RPMI7951 (cell line): ENCODE data around the gene TPK1. TPM values are rescaled to one million over a fixed set of nuclear protein-coding genes. Genes with fewer than 3 reads are reported as not detected.

Experiments
- DNase-seq: peaks from one replicate; pipeline ENCODE4 v3.0.0-alpha.2; 2012; ENCODE audit warnings: low read depth
- total RNA-seq: library from RNA; depleted of rRNA; stranded (reverse); fragments of >200 nt; shearing (Covaris generic); gene quantifications from 2 replicates; pipeline ENCODE4 v1.2.3, GENCODE V29; 2014; rRNA removed

The TPK1 gene
- total RNA-seq: 2.5 and 2.7 TPM in 2 replicates

DNA sequence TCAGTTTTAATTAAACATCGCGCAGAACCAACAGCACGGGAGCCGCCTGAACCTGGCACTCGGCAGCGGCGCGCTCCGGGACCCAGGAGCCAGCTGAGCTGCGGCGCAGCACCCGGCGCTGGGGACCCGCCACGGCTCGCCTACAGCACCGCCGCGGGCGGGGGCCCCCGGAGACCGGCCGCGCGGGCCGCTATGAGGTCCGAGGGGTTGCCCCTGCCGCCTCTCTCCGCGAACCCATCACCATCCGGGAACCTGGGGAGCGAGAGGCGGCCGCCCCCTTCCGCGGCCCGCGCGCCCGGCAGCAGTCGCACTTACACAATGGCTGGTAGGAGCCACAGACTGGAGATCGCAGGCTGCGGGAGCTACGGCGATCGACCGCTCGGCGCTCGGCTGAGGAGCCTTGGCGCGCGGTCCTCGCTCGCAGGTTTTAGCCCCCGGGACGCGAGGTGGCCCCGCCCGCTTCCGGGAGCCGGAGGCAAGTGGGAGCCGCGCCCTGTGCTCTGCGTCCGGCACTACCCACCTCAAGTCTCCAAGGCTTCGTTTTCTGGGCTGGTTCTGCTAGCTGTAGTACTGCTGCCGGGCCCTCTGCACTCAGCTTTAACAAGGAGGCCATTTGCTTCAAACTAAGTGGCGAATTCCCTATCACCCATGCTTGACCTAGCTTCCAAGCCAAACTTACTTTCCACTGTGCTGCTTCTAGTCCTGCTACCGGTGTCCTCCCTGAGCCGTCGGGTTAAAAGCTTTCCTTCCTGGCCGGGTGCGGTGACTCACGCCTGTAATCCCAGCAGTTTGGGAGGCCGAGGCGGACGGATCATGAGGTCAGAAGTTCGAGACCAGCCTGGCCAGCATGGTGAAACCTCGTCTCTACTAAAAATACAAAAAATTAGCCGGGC lies at the start of gene TPK1:
Gene TPK1, minus strand, starts transcription at position 402 of the 893 bp plus-strand sequence. CDS start 451 bp downstream, outside the sequence.
- DNase-seq: peak; percentile 90

- no peak for DNase-seq
Measured at GRCh38 chr7:144885478-144885877, 49.6 kb upstream of the TPK1 start.

GRCh38 chr7:144884896-144885295 lies 49.0 kb upstream of the TPK1 start:
- DNase-seq: no peak

- no peak for DNase-seq
Measured at GRCh38 chr7:144873316-144873845, 37.5 kb upstream of the TPK1 start.

- DNase-seq: no peak
Measured at GRCh38 chr7:144869082-144869481, 33.2 kb upstream of the TPK1 start.

DNA sequence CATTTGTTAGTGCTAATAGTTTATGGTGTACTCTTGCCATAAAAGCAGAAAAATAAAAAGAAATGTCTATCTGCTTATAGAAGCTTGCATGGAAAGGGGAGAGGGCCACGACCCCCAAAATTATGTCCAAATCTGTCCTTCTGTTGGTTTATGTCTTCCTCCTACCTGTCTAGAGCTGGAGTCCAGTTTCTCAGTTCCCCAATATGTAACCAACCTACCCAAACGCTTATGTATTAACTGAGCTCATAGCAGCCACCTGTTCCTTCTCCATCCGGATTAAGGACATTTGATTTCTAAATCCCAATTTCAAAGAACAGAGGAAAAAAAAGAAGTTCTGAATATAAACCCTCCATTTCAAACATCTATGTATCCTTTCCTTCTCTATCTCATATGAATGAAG lies 30.3 kb upstream of the TPK1 start:
- no peak for DNase-seq

GRCh38 chr7:144863320-144863647 lies 27.4 kb upstream of the TPK1 start:
- no peak for DNase-seq

GRCh38 chr7:144862612-144863319 lies 26.9 kb upstream of the TPK1 start:
- no peak for DNase-seq

- DNase-seq: no peak
Measured at GRCh38 chr7:144859739-144860138, 23.9 kb upstream of the TPK1 start.

GRCh38 chr7:144857463-144857862 lies 21.6 kb upstream of the TPK1 start:
- no peak for DNase-seq

GRCh38 chr7:144854839-144855424 lies 19.1 kb upstream of the TPK1 start:
- DNase-seq: peak; percentile 22

GRCh38 chr7:144853542-144853941 lies 17.7 kb upstream of the TPK1 start:
- no peak for DNase-seq

DNA sequence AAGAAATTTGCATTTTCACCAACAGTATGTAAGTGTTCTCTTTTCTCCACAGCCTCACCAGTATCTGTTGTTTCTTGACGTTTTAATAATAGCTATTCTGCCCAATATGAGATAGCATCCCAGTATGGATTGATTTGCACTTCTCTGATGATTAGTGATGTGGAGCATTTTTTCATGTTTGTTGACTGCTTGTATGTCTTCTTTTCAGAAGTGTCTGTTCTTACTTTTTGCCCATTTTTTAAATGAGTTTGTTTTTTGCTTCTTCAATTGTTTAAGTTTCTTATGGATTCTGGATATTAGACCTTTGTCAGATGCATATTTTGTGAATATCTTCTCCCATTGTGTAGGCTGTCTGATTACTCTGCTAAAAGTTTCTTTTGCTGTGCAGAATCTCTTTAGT lies 12.2 kb upstream of the TPK1 start:
- DNase-seq: no peak

- DNase-seq: no peak
Measured at GRCh38 chr7:144842377-144842851, 6.6 kb upstream of the TPK1 start.

DNA sequence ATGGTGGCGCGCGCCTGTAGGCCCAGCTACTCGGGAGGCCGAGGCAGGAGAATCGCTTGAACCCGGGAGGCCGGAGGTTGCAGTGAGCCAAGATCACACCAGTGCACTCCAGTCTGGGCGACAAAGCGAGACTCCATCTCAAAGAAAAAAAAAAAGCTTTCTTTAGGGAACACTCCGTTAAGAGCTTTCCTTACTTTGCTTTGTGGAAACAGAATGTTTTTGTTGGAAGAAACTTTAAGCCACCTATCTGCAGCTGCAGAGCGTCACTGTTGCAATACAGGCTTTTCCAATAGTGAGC lies 641 bp upstream of the TPK1 start:
- DNase-seq: no peak

DNA sequence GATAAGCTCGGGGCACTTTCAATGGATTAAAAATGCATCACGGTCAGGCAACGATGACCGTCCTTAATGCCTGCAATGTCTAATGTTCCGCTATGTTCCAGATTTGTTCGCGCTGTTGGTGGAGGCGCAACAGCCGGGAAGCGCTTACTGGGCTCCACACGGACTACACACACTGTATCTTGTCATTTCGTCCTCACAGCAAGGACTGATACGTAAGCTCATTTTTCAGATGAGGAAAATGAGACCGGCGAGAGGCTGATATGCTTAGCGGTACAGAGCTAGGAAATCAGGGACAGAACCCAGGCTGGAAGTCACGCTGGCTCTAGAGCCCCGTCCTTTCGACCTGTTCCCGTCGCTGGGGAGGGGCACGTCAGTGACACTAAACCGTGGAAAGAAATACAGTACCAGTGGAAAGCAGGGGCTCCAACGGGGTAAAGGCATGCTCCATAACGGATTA lies 670 bp downstream of the TPK1 start:
- peak; percentile 57 for DNase-seq

DNA sequence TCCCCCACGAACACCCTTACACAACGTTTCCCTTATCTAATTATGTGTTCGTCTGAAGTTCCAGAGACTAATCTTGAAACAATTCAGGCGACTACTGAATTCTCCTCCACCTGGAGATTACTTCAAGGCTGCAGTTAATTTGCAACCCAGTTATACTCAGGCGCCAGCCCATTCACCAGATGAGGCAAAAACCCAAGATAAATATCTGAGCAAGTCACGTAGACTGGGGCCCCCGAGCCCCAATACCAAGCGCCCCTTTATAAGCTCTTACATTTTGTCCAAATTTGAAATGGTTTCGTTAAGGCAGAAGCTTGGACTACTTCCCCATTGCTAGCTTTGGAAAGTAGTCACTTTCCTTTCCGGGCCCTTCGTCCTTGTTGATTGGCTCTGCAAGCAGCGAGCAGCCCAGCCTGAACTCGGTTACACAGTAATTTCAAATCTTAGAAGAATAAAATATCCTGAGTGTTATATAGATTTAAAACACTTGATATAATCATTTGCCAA lies 1.2 kb downstream of the TPK1 start:
- DNase-seq: peak; percentile 34

- no peak for DNase-seq
Measured at GRCh38 chr7:144830811-144831210, 5.0 kb downstream of the TPK1 start.

DNA sequence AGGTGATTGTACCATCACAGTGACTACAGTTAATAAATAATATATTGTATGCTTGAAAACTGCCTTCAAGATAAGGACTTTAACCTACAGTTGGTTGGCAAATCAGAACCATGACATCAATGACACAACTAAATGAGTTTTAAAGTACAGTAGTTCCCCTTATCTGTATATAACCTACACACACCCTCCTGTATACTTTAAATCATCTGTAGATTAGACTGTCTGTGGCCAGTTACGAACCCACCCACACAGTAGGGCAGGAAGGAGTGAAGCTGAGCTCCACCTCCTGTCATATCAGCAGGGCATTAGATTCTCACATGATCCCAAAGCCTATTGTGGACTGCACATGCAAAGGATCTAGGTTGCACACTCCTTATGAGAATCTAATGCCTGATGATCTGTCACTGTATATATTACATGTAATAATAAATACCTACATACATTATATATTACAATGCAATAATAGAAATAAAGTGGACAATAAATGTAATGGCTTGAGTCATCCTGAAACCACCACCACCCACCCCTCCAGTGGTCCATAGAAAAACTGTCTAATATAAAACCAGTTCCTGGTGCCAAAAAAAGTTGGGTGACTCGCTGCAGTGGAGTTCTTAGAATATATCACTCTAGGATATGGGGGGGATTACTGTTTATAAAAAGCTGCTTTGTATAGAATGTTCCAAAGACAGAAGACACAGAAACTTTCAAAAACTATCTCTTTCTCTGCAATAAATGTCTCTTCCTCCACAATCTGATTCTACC lies 5.6 kb downstream of the TPK1 start:
- no peak for DNase-seq

- no peak for DNase-seq
Measured at GRCh38 chr7:144827621-144828020, 8.2 kb downstream of the TPK1 start.

GRCh38 chr7:144826208-144826607 lies 9.6 kb downstream of the TPK1 start:
- no peak for DNase-seq
